ENCODE results near the gene LTO1. TPM values are rescaled to one million over a fixed set of nuclear protein-coding genes. Genes with fewer than 3 reads are reported as not detected.
"Not testable (repeated sequence)": the region's sequence is repeated elsewhere in the genome, so short reads cannot be mapped to it uniquely, and the experiment has no call there.

LTO1 gene
- total RNA-seq, 1 experiment from 2014 or later: 27.5 TPM

GRCh38 chr11:69624293-69624692, 50.9 kb downstream of the LTO1 start:
- Mint-ChIP-seq H3K27ac (no peak overlapping the region), H3K36me3 (peaks cover 8% of the 10 kb centered on the region), H3K9me3 (peaks cover 13% of the 10 kb centered on the region), H3K4me1 (no peaks in the 10 kb centered on the region), H3K4me3 (no peak overlapping the region), H3K27me3 (ENCODE audit: low read depth) (peaks cover 4% of the 10 kb centered on the region)
- CTCF ChIA-PET: no interaction called here
- no peak for ATAC-seq
- TF ChIP-seq ZNF281 (CRISPR knock-in tag; IDR thresholded peaks at IDR 0.05) (no peak), USF2 (CRISPR knock-in tag; IDR thresholded peaks at IDR 0.05) (no peak), ATF6 (CRISPR knock-in tag; IDR thresholded peaks at IDR 0.05) (no peak), CREM (CRISPR knock-in tag; IDR thresholded peaks at IDR 0.05) (no peak), TEAD1 (CRISPR knock-in tag; IDR thresholded peaks at IDR 0.05) (no peak), HMGXB4 (CRISPR knock-in tag; IDR thresholded peaks at IDR 0.05) (no peak), JUN (CRISPR knock-in tag; IDR thresholded peaks at IDR 0.05) (no peak), ZNF425 (CRISPR knock-in tag; conservative IDR thresholded peaks at IDR 0.05) (no peak)
- POLR2A ChIA-PET: no interaction called here
- DNase-seq (ENCODE audit: low spot score): no peak

GRCh38 chr11:69622097-69622681, 53.0 kb downstream of the LTO1 start:
- DNase-seq (ENCODE audit: low spot score); H3K4me3 Mint-ChIP-seq; H3K4me1 Mint-ChIP-seq; H3K27me3 Mint-ChIP-seq (ENCODE audit: low read depth); H3K27ac Mint-ChIP-seq; ATAC-seq; H3K9me3 Mint-ChIP-seq; H3K36me3 Mint-ChIP-seq; POLR2A ChIA-PET: not testable (repeated sequence)
- CTCF ChIA-PET: interaction anchor here (1.9 kb wide), 1 partner anchor 21 kb away, joined by 6 read pairs; no protein-coding TSS in a partner anchor

GRCh38 chr11:69620683-69621290, 54.4 kb downstream of the LTO1 start:
- POLR2A ChIA-PET: no interaction called here
- H3K9me3 Mint-ChIP-seq: no peaks in the 10 kb centered on the region
- CTCF ChIA-PET: interaction anchor here (1.4 to 1.9 kb wide), 2 partner anchors 14 to 22 kb away, joined by 4 to 6 read pairs; no protein-coding TSS in a partner anchor
- no peak for ATAC-seq
- no peak overlapping the region for H3K27ac Mint-ChIP-seq
- H3K4me1 Mint-ChIP-seq: peaks cover 8% of the 10 kb centered on the region
- no peak overlapping the region for H3K4me3 Mint-ChIP-seq
- H3K36me3 Mint-ChIP-seq: no peaks in the 10 kb centered on the region
- no peaks in the 10 kb centered on the region; the same call in 1 of the 2 replicates for H3K27me3 Mint-ChIP-seq (ENCODE audit: low read depth)
- no peak for DNase-seq (ENCODE audit: low spot score)
- TF ChIP-seq HMGA2 (CRISPR knock-in tag; IDR thresholded peaks at IDR 0.05): no peak
- no peak for TF ChIP-seq E2F5 (CRISPR knock-in tag; IDR thresholded peaks at IDR 0.05)
- TF ChIP-seq IRF1 (CRISPR knock-in tag; IDR thresholded peaks at IDR 0.05): no peak
- no peak for TF ChIP-seq SMAD4 (CRISPR knock-in tag; IDR thresholded peaks at IDR 0.05)
- TF ChIP-seq MAX (CRISPR knock-in tag; IDR thresholded peaks at IDR 0.05): no peak
- no peak for TF ChIP-seq FOXJ3 (CRISPR knock-in tag; IDR thresholded peaks at IDR 0.05; ENCODE audit: borderline replicate concordance)
- no peak for TF ChIP-seq ERG (CRISPR knock-in tag; IDR thresholded peaks at IDR 0.05)
